Tibial artery (tissue), 4 donors: Measurements from ENCODE around the gene KCNJ6.

ENCODE experiments used
- DNase-seq, 2 donors: peaks; one replicate each; pipeline ENCODE4 v3.0.0-alpha.2; 2019
- H3K27ac ChIP-seq, 2 donors: fragments of 200-600 bp; sonication (generic) in 1 of 2; 1 replicate in 1 of 2; 2 replicates in 1 of 2; pipeline ENCODE4 v1.5.1; 2018 to 2019; ENCODE audit warnings: mild to moderate bottlenecking in 1 of 2
- H3K27me3 ChIP-seq, 2 donors: fragments of 200-600 bp; sonication (generic) in 1 of 2; one replicate each; pipeline versions ENCODE4 v1.5.1 to v1.6.0; 2016 to 2019
- H3K36me3 ChIP-seq, 3 donors: fragments of 200-600 bp; sonication (generic) in 2 of 3; one replicate each; pipeline ENCODE4 v1.5.1; 2016 to 2019; ENCODE audit warnings: mild to moderate bottlenecking in 2 of 3
- H3K4me1 ChIP-seq, 4 donors: fragments of 200-600 bp; sonication (generic) in 2 of 4; 1 replicate in 3 of 4; 2 replicates in 1 of 4; pipeline ENCODE4 v1.5.1; 2016 to 2019
- H3K4me3 ChIP-seq, 2 donors: fragments of 200-600 bp; sonication (generic) in 1 of 2; 1 replicate in 1 of 2; 2 replicates in 1 of 2; pipeline ENCODE4 v1.5.1; 2018 to 2019; ENCODE audit warnings: mild to moderate bottlenecking in 2 of 2
- H3K9me3 ChIP-seq, 3 donors: fragments of 200-600 bp; sonication (generic) in 1 of 3; one replicate each; pipeline ENCODE4 v1.5.1; 2016 to 2019
- CTCF ChIP-seq, 2 experiments: fragments of 200-600 bp in 1 of 2; fragments of 450-650 bp in 1 of 2; IDR thresholded peaks; one replicate each; pipeline ENCODE4 v1.5.1; 2017 to 2019; ENCODE audit warnings: antibody characterized with exemption in 2 of 2, mild to moderate bottlenecking in 1 of 2, moderate library complexity in 1 of 2
- intact Hi-C: fragments of 100-400 bp; cut with DNase I; formaldehyde crosslinking; loops from one replicate; pipeline ENCODE4 v1.15.0; 2023; ENCODE audit warnings: low total_unique reads

The KCNJ6 gene

DNA sequence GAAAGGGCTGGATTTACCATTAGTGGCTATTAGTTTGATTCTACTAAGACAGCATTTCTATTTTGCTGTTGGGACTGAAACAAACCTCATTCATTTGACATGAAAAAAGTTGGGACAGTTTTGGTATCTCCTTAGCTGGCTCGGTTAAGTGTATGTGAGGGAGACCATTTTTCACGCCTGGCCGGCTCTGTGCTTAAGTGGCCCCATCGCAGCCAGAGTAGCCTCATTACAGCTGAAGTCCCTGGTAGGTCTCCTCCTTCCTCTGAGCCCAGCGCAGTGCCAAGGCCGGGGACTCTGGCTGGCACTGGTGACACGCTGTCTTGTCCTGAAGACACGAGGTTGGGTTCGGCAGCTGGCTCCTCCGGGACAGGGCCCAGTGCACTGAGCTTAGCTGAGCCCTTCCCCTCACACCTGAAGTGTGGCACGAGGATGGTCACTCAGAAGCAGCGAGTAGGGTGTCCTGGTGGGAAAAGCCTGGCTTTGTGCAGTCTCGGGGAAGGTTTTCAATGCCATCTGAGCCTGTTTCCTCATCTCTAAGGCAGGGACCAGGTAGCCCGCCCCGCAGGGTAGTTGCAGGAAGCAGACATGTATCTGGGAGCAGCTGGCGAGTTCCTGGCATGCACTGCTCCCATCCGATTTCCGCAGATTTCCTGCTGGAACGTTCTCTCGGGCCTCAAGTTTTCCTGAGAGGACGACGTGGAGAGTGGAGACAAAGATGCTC, 353.2 kb downstream of the KCNJ6 start:
- peak in 1 of 2 donors; percentile 37 for DNase-seq
- Histone ChIP-seq H3K4me1 (peaks cover 0 to 21% (median 16%) of the 10 kb centered on the region in 4 donors), H3K4me3 (peak overlapping the region; percentile 63 to 70), H3K9me3 (no peaks in the 10 kb centered on the region), H3K36me3 (no peaks in the 10 kb centered on the region), H3K27ac (peak overlapping the region; percentile 84 to 86), H3K27me3 (no peaks in the 10 kb centered on the region)
- no peak for TF ChIP-seq CTCF (IDR thresholded peaks at IDR 0.05)
- intact Hi-C loops: loop anchor here (5.0 to 10.0 kb wide), 2 partner anchors 196 to 1612 kb away; partner anchors contain the start of gene DYRK1A

GRCh38 chr21:37561941-37562919, 354.0 kb downstream of the KCNJ6 start:
- no peak overlapping the region for H3K4me3 ChIP-seq
- no peak for DNase-seq
- intact Hi-C loops: loop anchor here (5.0 to 10.0 kb wide), 2 partner anchors 195 to 1613 kb away; partner anchors contain the start of gene DYRK1A
- H3K4me1 ChIP-seq: peaks cover 0 to 21% (median 16%) of the 10 kb centered on the region in 4 donors
- no peak for TF ChIP-seq CTCF (IDR thresholded peaks at IDR 0.05)
- H3K27me3 ChIP-seq: no peaks in the 10 kb centered on the region
- H3K9me3 ChIP-seq: no peaks in the 10 kb centered on the region
- no peak overlapping the region for H3K27ac ChIP-seq
- no peaks in the 10 kb centered on the region for H3K36me3 ChIP-seq

- H3K4me1 ChIP-seq: peaks cover 0 to 21% (median 16%) of the 10 kb centered on the region in 4 donors
- no peaks in the 10 kb centered on the region for H3K9me3 ChIP-seq
- no peak for DNase-seq
- H3K27me3 ChIP-seq: no peaks in the 10 kb centered on the region
- TF ChIP-seq CTCF (IDR thresholded peaks at IDR 0.05): no peak
- H3K27ac ChIP-seq: no peak overlapping the region
- intact Hi-C loops: loop anchor here (5.0 to 10.0 kb wide), 2 partner anchors 194 to 1613 kb away; partner anchors contain the start of gene DYRK1A
- H3K4me3 ChIP-seq: no peak overlapping the region
- H3K36me3 ChIP-seq: no peaks in the 10 kb centered on the region
Measured at GRCh38 chr21:37561506-37561905, 354.8 kb downstream of the KCNJ6 start.

DNA sequence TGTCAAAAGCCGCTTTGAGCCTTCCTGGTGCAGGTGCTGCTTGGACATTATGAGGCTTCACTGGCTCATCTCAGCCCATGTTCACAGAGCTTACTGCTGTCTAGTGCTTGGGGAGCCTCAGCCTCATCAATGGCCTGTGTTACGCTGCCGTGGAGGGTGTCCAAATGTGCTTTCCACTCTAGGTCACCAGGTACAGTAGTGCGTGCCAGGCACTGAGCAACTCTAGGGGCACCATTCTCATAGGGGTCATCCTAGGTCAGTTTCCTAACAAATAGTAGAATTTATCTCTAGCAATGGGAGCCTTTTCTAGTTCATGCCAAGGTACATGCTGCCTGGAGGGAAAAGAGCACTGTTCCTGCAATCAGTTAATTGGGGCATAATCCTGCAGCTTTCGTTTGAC, 355.9 kb downstream of the KCNJ6 start:
- Histone ChIP-seq H3K4me3 (no peak overlapping the region), H3K36me3 (no peaks in the 10 kb centered on the region), H3K27ac (no peak overlapping the region), H3K4me1 (peaks cover 0 to 16% (median 13%) of the 10 kb centered on the region in 4 donors), H3K9me3 (no peaks in the 10 kb centered on the region), H3K27me3 (no peaks in the 10 kb centered on the region)
- no peak for TF ChIP-seq CTCF (IDR thresholded peaks at IDR 0.05)
- intact Hi-C loops: loop anchor here (5.0 to 10.0 kb wide), 2 partner anchors 193 to 1614 kb away; partner anchors contain the start of gene DYRK1A
- DNase-seq: no peak

GRCh38 chr21:37558676-37559211, 357.5 kb downstream of the KCNJ6 start:
- no peak for TF ChIP-seq CTCF (IDR thresholded peaks at IDR 0.05)
- intact Hi-C loops: no loop called here

More at GRCh38 chr21:37558676-37559211, 357.5 kb downstream of the KCNJ6 start:
- Histone ChIP-seq H3K4me1 (peaks cover 0 to 7% (median 5%) of the 10 kb centered on the region in 4 donors), H3K27ac (no peak overlapping the region), H3K9me3 (no peaks in the 10 kb centered on the region), H3K27me3 (no peaks in the 10 kb centered on the region), H3K36me3 (no peaks in the 10 kb centered on the region), H3K4me3 (no peak overlapping the region)
- DNase-seq: no peak
